ENCODE results near the gene TMCO4.
"Not testable (repeated sequence)": the region's sequence is repeated elsewhere in the genome, so short reads cannot be mapped to it uniquely, and the experiment has no call there.

DNA sequence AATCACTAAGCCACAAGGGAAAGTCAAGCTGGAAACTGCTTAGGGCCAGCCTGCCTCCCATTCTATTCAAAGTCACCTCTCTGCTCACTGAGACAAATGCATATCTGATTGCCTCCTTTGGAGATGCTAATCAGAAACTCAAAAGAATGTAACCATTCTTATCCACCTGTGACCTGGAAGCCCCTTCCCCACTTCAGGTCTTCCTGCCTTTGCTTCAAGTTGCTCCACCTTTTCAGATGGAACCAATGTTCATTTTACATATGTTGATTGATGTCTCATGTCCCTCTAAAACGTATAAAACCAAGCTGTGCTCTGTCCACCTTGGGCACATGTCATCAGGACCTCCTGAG, 17.0 kb upstream of the TMCO4 start:
- not testable (repeated sequence) for TF ChIP-seq POLR2A, CTCF (IDR thresholded peaks at IDR 0.05)

Measured in right lobe of liver (tissue), 4 donors.